Mucosa of descending colon (tissue), 3 donors: ENCODE results near the gene CCDC141. TPM values are rescaled to one million over a fixed set of nuclear protein-coding genes. Genes with fewer than 3 reads are reported as not detected.

Experiments used
- ATAC-seq: fragments of 200-7000 bp; cut with Tn5 transposase; one replicate; pipeline ENCODE4 v1.9.1; 2020; ENCODE audit warnings: mild to moderate bottlenecking, moderate library complexity
- DNase-seq, 3 donors: peaks; one replicate each; pipeline ENCODE4 v3.0.0-alpha.2; 2020
- H3K36me3 ChIP-seq: fragments of 200-600 bp; one replicate; pipeline ENCODE4 v1.8.0; 2021; ENCODE audit warnings: low read depth, mild to moderate bottlenecking
- H3K4me1 ChIP-seq: fragments of 200-600 bp; one replicate; pipeline ENCODE4 v1.8.0; 2021; ENCODE audit warnings: low read depth, mild to moderate bottlenecking
- H3K4me3 ChIP-seq: fragments of 200-600 bp; one replicate; pipeline ENCODE4 v1.8.0; 2021; ENCODE audit warnings: mild to moderate bottlenecking
- H3K9me3 ChIP-seq: fragments of 200-600 bp; one replicate; pipeline ENCODE4 v1.8.0; 2021; ENCODE audit warnings: mild to moderate bottlenecking
- CTCF ChIP-seq: fragments of 200-600 bp; IDR thresholded peaks from one replicate; pipeline ENCODE4 v1.8.0; 2022; ENCODE audit warnings: antibody characterized with exemption, mild to moderate bottlenecking
- intact Hi-C, 2 donors: fragments of 100-400 bp; cut with DNase I in 1 of 2; cut with micrococcal nuclease in 1 of 2; formaldehyde crosslinking; loops; one replicate each; pipeline versions ENCODE4 v1.11.0 to v1.11.1; 2022; cut with DNase I, micrococcal nuclease
- total RNA-seq, 3 donors: library from RNA; stranded (reverse); fragmentation: NEBNext Ultra II Directional in 2 of 3; extraction: Animal tissue kit (Norgen Biotek cat#: 25700) in 2 of 3; gene quantifications; one replicate each; pipeline versions ENCODE4 v1.2.1 to v1.2.4, GENCODE V29; 2021 to 2023
- donor health status: DM: no; HTN: no; CAD: no; lungs with moderate emphysema.
- donor health status: DM: no; HTN: no; CAD: no.
- donor health status: DM: no; HTN: yes; CAD: no.

Gene CCDC141
- total RNA-seq, 3 donors from 2014 or later = 1.5 to 7.4 (median 1.8) TPM

GRCh38 chr2:178912416-178913048 is 137.4 kb downstream of the CCDC141 start:
- Histone ChIP-seq H3K36me3 (no peaks in the 10 kb centered on the region), H3K4me1 (no peaks in the 10 kb centered on the region), H3K4me3 (no peak overlapping the region), H3K9me3 (no peaks in the 10 kb centered on the region)
- DNase-seq = no peak
- intact Hi-C loops = loop anchor here (10.0 kb wide), 2 partner anchors 118 to 148 kb away; no protein-coding TSS in a partner anchor
- no peak for TF ChIP-seq CTCF
- no peak for ATAC-seq

- intact Hi-C loops = loop anchor here (10.0 kb wide), 2 partner anchors 116 to 146 kb away; no protein-coding TSS in a partner anchor
- no peak for TF ChIP-seq CTCF
- Histone ChIP-seq H3K36me3 (no peaks in the 10 kb centered on the region), H3K9me3 (no peaks in the 10 kb centered on the region), H3K4me3 (no peak overlapping the region), H3K4me1 (no peaks in the 10 kb centered on the region)
- ATAC-seq (no peak), DNase-seq (no peak)
These were observed 138.9 kb downstream of the CCDC141 start for GRCh38 chr2:178911039-178911438.

GRCh38 chr2:178910005-178910404 is 139.9 kb downstream of the CCDC141 start:
- Histone ChIP-seq H3K4me3 (no peak overlapping the region), H3K36me3 (no peaks in the 10 kb centered on the region), H3K4me1 (no peaks in the 10 kb centered on the region), H3K9me3 (no peaks in the 10 kb centered on the region)
- no peak for DNase-seq
- intact Hi-C loops = loop anchor here (10.0 kb wide), 2 partner anchors 115 to 145 kb away; no protein-coding TSS in a partner anchor
- TF ChIP-seq CTCF = no peak
- ATAC-seq = no peak

GRCh38 chr2:178909507-178909906 is 140.4 kb downstream of the CCDC141 start:
- no peaks in the 10 kb centered on the region for H3K9me3 ChIP-seq
- no peak overlapping the region for H3K4me3 ChIP-seq
- intact Hi-C loops = no loop called here
- H3K36me3 ChIP-seq = no peaks in the 10 kb centered on the region
- DNase-seq (no peak), ATAC-seq (no peak)
- no peaks in the 10 kb centered on the region for H3K4me1 ChIP-seq
- TF ChIP-seq CTCF = no peak

GRCh38 chr2:178908810-178909209 is 141.1 kb downstream of the CCDC141 start:
- no peak for ATAC-seq
- Histone ChIP-seq H3K36me3 (no peaks in the 10 kb centered on the region), H3K4me3 (no peak overlapping the region), H3K4me1 (no peaks in the 10 kb centered on the region), H3K9me3 (no peaks in the 10 kb centered on the region)
- TF ChIP-seq CTCF = no peak
- intact Hi-C loops = no loop called here
- DNase-seq = no peak
